Karpas-422 (cell line): ENCODE data around the gene MRPS9. TPM values are rescaled to one million over a fixed set of nuclear protein-coding genes. Genes with fewer than 3 reads are reported as not detected.

ENCODE experiments used
- DNase-seq: peaks from one replicate; pipeline ENCODE4 v3.0.0-alpha.2; 2015
- H2AFZ ChIP-seq: fragments of 200-600 bp; sonication (generic); 2 replicates; pipeline ENCODE4 v1.6.1; 2014; ENCODE audit warnings: antibody characterized with exemption, low read length, mixed read lengths
- H3K27ac ChIP-seq: fragments of 200-600 bp; sonication (generic); 2 replicates; pipeline ENCODE4 v1.5.1; 2014; ENCODE audit warnings: mild to moderate bottlenecking, low read length, moderate library complexity
- H3K27me3 ChIP-seq: fragments of 200-600 bp; sonication (generic); 2 replicates; pipeline ENCODE4 v1.6.1; 2014; ENCODE audit warnings: low read length, mixed read lengths
- H3K36me3 ChIP-seq: fragments of 200-600 bp; sonication (generic); 2 replicates; pipeline ENCODE4 v1.6.1; 2014; ENCODE audit warnings: low read length, mixed read lengths; ENCODE audit not compliant: insufficient read depth
- H3K4me1 ChIP-seq: fragments of 200-600 bp; sonication (generic); 2 replicates; pipeline ENCODE4 v1.6.1; 2014; ENCODE audit warnings: mild to moderate bottlenecking, low read length, mixed read lengths
- H3K4me2 ChIP-seq: fragments of 200-600 bp; sonication (generic); 2 replicates; pipeline ENCODE4 v1.6.1; 2014; ENCODE audit warnings: low read length, low read depth, mild to moderate bottlenecking; ENCODE audit not compliant: poor library complexity, severe bottlenecking
- H3K4me3 ChIP-seq: fragments of 200-600 bp; sonication (generic); 2 replicates; pipeline ENCODE4 v1.5.1; 2014; ENCODE audit warnings: mild to moderate bottlenecking, antibody characterized with exemption, low read length, mixed read lengths
- H3K79me2 ChIP-seq: fragments of 200-600 bp; sonication (generic); 2 replicates; pipeline ENCODE4 v1.6.1; 2014; ENCODE audit warnings: mild to moderate bottlenecking, low read length, mixed read lengths
- H3K9ac ChIP-seq: fragments of 200-600 bp; sonication (generic); 2 replicates; pipeline ENCODE4 v1.6.0; 2014; ENCODE audit warnings: low read length
- H3K9me2 ChIP-seq: fragments of 200-600 bp; sonication (generic), shearing (Covaris generic); replicated peaks from 2 replicates; pipeline ENCODE4 v1.6.0; 2014; ENCODE audit warnings: mild to moderate bottlenecking, low read length, moderate library complexity; ENCODE audit not compliant: insufficient read depth
- H3K9me3 ChIP-seq: fragments of 300-700, 200-600 bp; sonication (generic); 2 replicates; pipeline ENCODE4 v1.6.1; 2014; ENCODE audit warnings: low read length, mixed read lengths
- H4K20me1 ChIP-seq: fragments of 200-600 bp; sonication (generic); 2 replicates; pipeline ENCODE4 v1.6.1; 2014; ENCODE audit warnings: mild to moderate bottlenecking, antibody characterized with exemption, low read length, low read depth; ENCODE audit not compliant: insufficient read depth
- total RNA-seq: library from RNA; depleted of rRNA; stranded (reverse); fragments of >200 nt; shearing (Covaris generic); gene quantifications from 2 replicates; pipeline ENCODE4 v1.2.3, GENCODE V29; 2014; ENCODE audit warnings: low replicate concordance

Gene MRPS9
- total RNA-seq, 1 experiment from 2014 or later = 24.5 TPM

DNA sequence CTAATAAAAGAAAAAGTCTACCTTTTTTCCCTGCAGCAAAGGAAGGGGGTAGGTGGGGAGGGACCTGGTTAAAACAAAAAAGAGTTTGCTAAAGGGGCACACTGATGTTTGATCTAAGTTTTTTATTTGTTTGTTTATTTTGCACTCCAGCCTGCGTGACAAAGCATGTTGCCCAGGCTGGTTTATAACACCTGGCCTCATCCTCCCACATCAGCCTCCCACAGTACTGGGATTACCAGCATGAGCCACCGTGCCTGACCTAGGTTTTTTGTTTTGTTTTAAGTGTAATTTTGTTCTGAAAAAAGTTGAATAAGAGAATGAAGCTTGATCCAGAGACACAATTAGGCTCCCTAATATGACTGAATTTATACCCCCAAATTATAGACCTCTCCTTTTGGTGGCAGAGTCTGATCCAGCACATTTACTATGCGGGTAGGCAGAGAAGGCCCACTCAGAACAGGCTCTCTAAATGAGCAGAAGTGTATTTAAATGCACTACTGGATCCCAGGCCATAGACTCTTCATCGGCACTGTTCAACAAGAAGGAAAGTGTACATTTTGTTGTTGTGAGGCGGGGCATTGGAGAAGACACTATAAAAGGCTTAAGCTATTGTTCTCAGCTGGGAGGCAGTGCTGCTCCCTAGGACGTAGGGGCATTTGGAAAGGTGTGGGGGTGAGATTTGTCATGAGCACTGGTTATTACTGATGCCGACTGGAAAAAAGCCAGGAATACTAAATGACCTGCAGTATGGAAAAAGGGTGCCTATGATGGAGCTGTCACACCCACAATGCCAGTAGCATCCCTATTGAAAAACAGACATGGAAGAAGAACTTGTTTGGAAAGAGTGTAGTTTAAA, 32.4 kb downstream of the MRPS9 start:
- H3K9me3 ChIP-seq = no peaks in the 10 kb centered on the region
- H3K4me3 ChIP-seq = no peak overlapping the region
- H3K27me3 ChIP-seq = no peaks in the 10 kb centered on the region
- no peaks in the 10 kb centered on the region for H3K4me1 ChIP-seq
- H3K36me3 ChIP-seq = peaks cover 3% of the 10 kb centered on the region; the same call in 1 of the 2 replicates
- peaks cover 75% of the 10 kb centered on the region for H3K79me2 ChIP-seq
- no peaks in the 10 kb centered on the region for H4K20me1 ChIP-seq
- no peak overlapping the region for H2AFZ ChIP-seq
- no peak overlapping the region for H3K27ac ChIP-seq
- no peak overlapping the region for H3K4me2 ChIP-seq
- no peaks in the 10 kb centered on the region for H3K9me2 ChIP-seq
- H3K9ac ChIP-seq = no peak overlapping the region
- no peak for DNase-seq

DNA sequence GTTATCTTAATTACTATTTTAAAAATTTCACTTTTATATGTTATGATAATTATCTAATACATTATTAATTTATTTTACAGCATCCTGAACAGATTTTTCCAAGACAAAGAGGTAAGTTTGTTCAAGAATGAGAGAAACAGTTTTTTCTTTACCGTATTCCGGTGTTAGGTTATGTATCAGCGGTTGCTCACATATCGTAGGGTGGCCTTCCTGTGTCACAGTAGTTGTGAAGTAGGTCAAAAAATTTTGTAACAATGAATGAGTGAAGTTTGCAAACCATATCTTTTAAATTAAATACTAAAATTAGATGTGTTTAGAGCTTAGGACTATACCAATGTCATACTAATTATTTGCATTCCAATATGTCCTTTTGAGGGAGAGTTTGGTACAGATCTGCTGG, 33.5 kb downstream of the MRPS9 start:
- Histone ChIP-seq H3K27ac (no peak overlapping the region), H3K9me3 (no peaks in the 10 kb centered on the region)

DNA sequence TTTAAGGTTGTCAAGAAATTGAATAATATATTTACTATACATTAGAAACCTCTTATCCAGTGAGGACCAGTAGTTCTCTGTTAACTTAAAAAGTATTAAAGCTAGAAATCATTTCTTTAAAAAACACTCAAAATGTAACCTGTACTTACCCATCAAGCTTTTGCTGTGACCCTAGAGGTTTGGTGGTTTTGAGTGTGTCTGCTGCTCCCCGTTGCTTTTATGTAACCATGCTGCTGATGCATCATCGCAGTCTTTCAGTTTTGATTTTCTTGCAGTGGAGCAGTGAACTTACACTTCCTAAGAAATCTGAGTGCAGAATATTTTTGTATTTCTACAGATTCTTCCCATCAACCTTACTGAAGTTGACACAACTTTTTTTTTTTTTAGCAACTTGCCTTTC, 34.2 kb downstream of the MRPS9 start:
- Histone ChIP-seq H3K36me3 (peaks cover 3% of the 10 kb centered on the region; the same call in 1 of the 2 replicates), H2AFZ (no peak overlapping the region), H4K20me1 (no peaks in the 10 kb centered on the region), H3K9me2 (no peaks in the 10 kb centered on the region), H3K27ac (no peak overlapping the region), H3K9ac (no peak overlapping the region), H3K4me2 (no peak overlapping the region), H3K4me1 (no peaks in the 10 kb centered on the region), H3K27me3 (no peaks in the 10 kb centered on the region), H3K4me3 (no peak overlapping the region), H3K79me2 (peaks cover 67% of the 10 kb centered on the region), H3K9me3 (no peaks in the 10 kb centered on the region)
- DNase-seq = no peak

More for the DNA sequence above, 33.5 kb downstream of the MRPS9 start:
- no peaks in the 10 kb centered on the region for H3K27me3 ChIP-seq
- no peak overlapping the region for H2AFZ ChIP-seq
- no peak overlapping the region for H3K4me2 ChIP-seq
- peaks cover 72% of the 10 kb centered on the region for H3K79me2 ChIP-seq
- no peaks in the 10 kb centered on the region for H4K20me1 ChIP-seq
- no peak overlapping the region for H3K9ac ChIP-seq
- H3K4me3 ChIP-seq = no peak overlapping the region
- peaks cover 3% of the 10 kb centered on the region; the same call in 1 of the 2 replicates for H3K36me3 ChIP-seq
- no peaks in the 10 kb centered on the region for H3K4me1 ChIP-seq
- no peak for DNase-seq
- no peaks in the 10 kb centered on the region for H3K9me2 ChIP-seq

DNA sequence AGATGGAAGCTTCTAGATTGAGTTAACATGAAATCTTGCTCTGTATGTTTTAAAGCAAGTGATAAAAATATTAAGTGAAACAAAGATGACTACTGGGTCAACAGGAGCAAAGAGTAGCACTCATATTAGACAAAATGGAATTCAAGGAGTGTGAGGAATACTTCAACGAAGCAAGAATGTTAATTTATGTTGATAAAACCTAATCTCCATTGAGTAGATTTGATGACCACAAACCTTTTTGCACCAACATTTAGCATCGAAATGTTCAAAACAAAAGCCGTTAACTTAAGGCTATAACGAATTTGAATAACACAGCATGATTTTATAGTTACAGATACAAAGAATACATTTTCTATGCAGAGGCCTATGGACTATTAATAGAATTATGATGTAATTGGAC, 35.7 kb downstream of the MRPS9 start:
- peaks cover 3% of the 10 kb centered on the region; the same call in 1 of the 2 replicates for H3K36me3 ChIP-seq
- no peaks in the 10 kb centered on the region for H3K4me1 ChIP-seq
- no peak overlapping the region for H3K4me2 ChIP-seq
- no peaks in the 10 kb centered on the region for H3K9me3 ChIP-seq
- no peak for DNase-seq
- H2AFZ ChIP-seq = no peak overlapping the region
- H3K27me3 ChIP-seq = no peaks in the 10 kb centered on the region
- no peak overlapping the region for H3K9ac ChIP-seq
- no peaks in the 10 kb centered on the region for H3K9me2 ChIP-seq
- no peak overlapping the region for H3K27ac ChIP-seq
- no peak overlapping the region for H3K4me3 ChIP-seq
- no peaks in the 10 kb centered on the region for H4K20me1 ChIP-seq
- peaks cover 52% of the 10 kb centered on the region for H3K79me2 ChIP-seq

DNA sequence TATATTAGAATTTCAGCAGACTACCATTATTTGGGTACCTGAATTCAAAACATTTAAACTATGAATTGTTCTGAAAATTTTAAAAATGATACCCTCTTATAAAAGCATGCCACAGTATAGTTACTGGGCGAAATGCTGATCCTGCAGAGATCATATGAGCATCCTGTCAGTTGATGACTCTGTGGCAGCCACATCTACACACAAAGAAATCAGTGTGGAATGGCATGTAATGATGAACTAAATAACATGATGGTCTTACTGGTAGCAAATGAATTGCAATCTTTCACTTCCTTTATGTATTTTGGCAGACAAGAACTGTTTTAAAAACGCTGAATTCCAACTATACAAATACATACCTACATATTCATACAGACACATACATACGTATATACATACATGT, 38.3 kb downstream of the MRPS9 start:
- Histone ChIP-seq H4K20me1 (no peaks in the 10 kb centered on the region), H3K27ac (no peak overlapping the region), H3K27me3 (no peaks in the 10 kb centered on the region), H3K36me3 (no peaks in the 10 kb centered on the region), H3K79me2 (peaks cover 32% of the 10 kb centered on the region), H3K9me3 (no peaks in the 10 kb centered on the region), H3K9me2 (no peaks in the 10 kb centered on the region), H3K4me1 (no peaks in the 10 kb centered on the region), H3K4me2 (no peak overlapping the region), H2AFZ (no peak overlapping the region), H3K9ac (no peak overlapping the region), H3K4me3 (no peak overlapping the region)
- no peak for DNase-seq

DNA sequence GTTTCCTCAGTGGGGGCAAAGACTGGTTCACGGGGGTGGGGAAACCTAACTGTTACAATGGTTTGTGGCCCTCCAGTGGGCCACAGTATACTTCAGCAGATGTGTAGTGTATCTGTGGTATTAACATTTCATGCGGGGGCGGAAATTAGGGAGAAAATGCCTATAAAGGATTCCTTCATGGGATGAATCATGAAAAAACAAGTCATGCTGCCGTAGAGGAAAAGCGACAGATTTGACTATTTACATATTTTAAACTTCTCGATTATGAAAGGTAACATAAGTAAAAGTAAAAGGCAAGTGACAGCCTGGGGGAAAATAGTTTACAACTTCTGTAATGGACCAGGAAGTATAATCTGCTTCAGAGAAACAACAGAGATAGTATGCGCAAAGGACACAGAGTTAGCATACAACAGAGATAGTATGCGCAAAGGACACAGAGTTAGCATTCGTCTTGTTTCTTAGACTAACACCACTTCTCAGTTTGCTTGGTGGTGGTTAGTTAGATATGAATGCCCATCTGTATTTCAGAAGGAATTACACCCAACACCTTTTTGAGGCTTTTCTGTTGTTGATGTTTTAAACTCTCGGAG, 41.1 kb downstream of the MRPS9 start:
- Histone ChIP-seq H3K36me3 (no peaks in the 10 kb centered on the region), H3K9ac (no peak overlapping the region), H2AFZ (no peak overlapping the region), H3K9me3 (no peaks in the 10 kb centered on the region), H4K20me1 (no peaks in the 10 kb centered on the region), H3K4me3 (no peak overlapping the region), H3K4me2 (no peak overlapping the region), H3K27me3 (no peaks in the 10 kb centered on the region), H3K9me2 (no peaks in the 10 kb centered on the region), H3K79me2 (peaks cover 20% of the 10 kb centered on the region), H3K27ac (no peak overlapping the region), H3K4me1 (no peaks in the 10 kb centered on the region)
- no peak for DNase-seq

DNA sequence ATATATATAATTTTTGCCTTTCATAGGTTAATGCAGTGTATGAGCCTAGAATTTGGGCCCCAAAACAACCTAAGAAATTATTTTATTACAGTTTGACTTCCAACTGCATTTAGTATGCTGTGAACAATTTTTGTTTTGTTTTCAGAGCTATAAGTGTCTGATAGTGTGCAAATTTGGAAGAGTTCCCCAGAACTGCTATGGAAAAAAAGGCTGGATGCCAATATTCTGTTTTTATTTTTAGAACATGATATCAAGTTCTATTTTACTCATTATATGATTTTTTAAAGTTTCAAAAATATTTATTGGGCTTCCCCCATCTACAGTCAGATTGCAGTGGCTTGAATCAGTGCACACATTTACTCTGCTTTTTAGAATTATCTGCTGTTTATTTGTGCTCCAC, 42.6 kb downstream of the MRPS9 start:
- no peaks in the 10 kb centered on the region for H3K9me3 ChIP-seq
- DNase-seq = no peak
- H3K27ac ChIP-seq = no peak overlapping the region
- no peak overlapping the region for H3K9ac ChIP-seq
- no peaks in the 10 kb centered on the region for H4K20me1 ChIP-seq
- H3K4me3 ChIP-seq = no peak overlapping the region
- H3K27me3 ChIP-seq = no peaks in the 10 kb centered on the region
- no peaks in the 10 kb centered on the region for H3K9me2 ChIP-seq
- H3K79me2 ChIP-seq = peaks cover 21% of the 10 kb centered on the region
- no peaks in the 10 kb centered on the region for H3K36me3 ChIP-seq
- H3K4me2 ChIP-seq = no peak overlapping the region
- H3K4me1 ChIP-seq = peaks cover 12% of the 10 kb centered on the region
- no peak overlapping the region for H2AFZ ChIP-seq

DNA sequence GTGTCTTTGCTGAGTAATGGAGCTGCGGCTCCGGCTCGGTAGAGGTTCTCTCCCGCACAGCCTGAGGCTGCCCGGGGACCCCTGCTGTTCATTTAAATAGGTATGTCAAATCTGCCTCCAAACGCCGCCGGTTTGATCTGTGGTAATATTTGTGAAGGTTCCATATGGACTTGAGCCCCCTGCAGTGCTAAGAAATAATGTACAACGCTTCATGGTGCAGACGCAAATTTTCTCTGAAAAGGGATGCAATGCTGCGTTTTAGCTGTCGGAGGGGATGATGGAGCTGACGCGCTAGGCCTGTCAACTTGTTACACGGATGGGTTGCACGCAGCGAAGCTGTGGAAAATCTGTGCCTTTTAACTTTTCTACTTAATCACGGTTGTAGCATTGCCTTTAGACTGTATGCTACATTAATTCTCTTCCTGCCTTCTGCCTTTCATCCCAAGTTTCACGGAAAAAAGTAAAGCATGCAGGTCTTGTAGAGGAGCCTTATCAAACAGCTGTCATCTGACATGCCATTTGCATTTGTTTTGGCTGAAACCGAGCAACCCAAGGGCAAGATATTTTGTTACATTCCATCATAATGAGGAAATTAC, 43.2 kb downstream of the MRPS9 start:
- H3K36me3 ChIP-seq = no peaks in the 10 kb centered on the region
- no peaks in the 10 kb centered on the region for H3K9me2 ChIP-seq
- no peaks in the 10 kb centered on the region for H3K9me3 ChIP-seq
- no peak overlapping the region for H3K27ac ChIP-seq
- H3K9ac ChIP-seq = no peak overlapping the region
- H3K4me3 ChIP-seq = no peak overlapping the region
- no peak for DNase-seq
- H3K79me2 ChIP-seq = peaks cover 20% of the 10 kb centered on the region
- H4K20me1 ChIP-seq = no peaks in the 10 kb centered on the region
- H3K4me1 ChIP-seq = peaks cover 19% of the 10 kb centered on the region
- H2AFZ ChIP-seq = no peak overlapping the region
- H3K4me2 ChIP-seq = no peak overlapping the region
- H3K27me3 ChIP-seq = no peaks in the 10 kb centered on the region
